HG03108 (cell line): Measurements from ENCODE around the gene XIRP1.
"Not testable (repeated sequence)": the region's sequence is repeated elsewhere in the genome, so short reads cannot be mapped to it uniquely, and the experiment has no call there.

Experiments used
- ATAC-seq: cut with Tn5 transposase; IDR thresholded peaks from one replicate; pipeline ENCODE4 v1.9.1; 2021; ENCODE audit warnings: moderate library complexity; ENCODE audit not compliant: unreplicated experiment

The XIRP1 gene

DNA sequence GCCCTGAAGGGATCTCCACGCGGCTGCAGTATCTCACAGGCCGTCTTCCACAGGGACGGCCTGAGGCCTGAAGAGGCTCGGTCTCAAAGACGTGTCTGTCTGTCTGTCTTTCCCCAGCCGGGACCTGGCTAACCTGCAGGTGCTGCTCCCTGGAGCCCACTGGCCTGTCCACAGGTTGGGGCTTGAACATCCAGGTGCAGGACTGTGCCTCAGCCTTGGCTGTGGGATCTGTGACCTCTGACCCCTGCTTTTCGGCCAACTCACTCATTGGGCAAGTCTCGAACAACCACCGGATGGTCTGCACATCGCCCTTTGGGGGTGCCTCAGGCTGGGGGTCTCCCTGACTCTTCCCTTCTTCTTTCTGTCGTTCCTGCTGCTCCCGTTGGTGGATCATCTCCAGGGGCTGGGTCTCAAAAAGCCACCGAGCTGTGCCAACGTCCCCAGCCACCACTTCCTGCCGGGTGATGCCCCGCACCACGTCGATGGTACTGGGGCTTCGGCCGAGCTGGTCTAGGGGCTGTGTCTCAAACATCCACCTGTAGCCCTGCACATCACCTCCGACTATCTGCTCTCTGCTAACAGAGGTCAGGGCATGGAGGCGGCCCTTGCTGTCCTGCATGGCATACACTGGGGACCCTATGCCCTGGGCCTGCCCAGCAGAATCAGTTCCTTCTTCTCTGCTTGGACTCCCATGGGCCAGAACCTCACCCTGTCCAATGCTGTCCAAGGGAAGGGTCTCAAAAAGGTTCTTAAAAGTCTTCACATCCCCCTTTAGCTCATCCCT, 4.8 kb downstream of the XIRP1 start:
- ATAC-seq, result no peak

- ATAC-seq, result no peak
Measured at GRCh38 chr3:39186692-39187151, 5.7 kb downstream of the XIRP1 start.

GRCh38 chr3:39185959-39186691, 6.3 kb downstream of the XIRP1 start:
- no peak for ATAC-seq

DNA sequence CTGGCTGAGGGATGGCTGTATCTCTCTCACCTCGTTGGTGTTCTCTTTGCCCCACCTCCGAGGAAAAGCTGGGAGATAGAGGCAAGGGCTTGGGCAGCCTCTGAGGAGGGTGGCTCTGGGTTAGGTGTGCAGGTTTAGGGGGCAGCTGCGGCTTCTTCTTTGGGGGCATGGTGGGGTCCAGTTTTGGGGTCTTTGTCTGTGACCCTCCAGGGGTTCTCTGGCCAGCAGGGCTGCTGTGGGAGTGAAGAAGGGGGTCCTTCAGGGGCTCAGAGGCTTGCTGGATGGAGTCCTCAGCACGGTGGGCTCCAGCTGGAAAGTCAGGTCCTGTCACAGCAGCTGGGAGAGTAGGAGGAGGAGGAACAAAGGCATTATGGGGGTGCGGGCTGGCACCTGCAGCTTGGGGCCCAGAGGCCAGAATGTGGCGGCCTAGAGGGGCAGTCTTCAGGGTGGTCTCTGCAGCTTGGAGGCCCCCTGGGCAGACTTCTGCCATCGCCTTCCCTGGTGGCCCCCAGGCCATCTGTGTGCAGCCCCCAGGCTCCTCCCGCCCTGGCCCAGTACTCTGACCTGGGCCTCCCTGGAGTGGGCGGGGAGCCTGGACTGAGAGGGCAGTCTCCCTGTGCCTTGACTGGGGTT, 7.0 kb downstream of the XIRP1 start:
- no peak for ATAC-seq

DNA sequence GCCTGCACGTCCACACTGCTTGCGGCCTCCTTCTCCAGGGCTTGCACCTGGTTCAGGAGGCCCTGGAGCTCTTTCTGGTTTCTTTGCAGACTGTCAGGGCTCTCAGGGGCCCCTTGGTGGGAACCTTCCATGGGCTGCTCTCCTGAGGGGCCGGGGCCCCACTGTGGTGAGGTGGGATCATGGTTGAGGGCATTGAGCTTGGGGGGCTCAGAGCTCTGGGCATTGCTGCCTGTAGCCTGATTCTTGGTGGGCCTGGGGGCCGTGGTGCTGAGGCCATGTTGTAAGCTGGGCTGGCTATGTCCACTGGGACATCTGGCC, 7.5 kb downstream of the XIRP1 start:
- no peak for ATAC-seq

DNA sequence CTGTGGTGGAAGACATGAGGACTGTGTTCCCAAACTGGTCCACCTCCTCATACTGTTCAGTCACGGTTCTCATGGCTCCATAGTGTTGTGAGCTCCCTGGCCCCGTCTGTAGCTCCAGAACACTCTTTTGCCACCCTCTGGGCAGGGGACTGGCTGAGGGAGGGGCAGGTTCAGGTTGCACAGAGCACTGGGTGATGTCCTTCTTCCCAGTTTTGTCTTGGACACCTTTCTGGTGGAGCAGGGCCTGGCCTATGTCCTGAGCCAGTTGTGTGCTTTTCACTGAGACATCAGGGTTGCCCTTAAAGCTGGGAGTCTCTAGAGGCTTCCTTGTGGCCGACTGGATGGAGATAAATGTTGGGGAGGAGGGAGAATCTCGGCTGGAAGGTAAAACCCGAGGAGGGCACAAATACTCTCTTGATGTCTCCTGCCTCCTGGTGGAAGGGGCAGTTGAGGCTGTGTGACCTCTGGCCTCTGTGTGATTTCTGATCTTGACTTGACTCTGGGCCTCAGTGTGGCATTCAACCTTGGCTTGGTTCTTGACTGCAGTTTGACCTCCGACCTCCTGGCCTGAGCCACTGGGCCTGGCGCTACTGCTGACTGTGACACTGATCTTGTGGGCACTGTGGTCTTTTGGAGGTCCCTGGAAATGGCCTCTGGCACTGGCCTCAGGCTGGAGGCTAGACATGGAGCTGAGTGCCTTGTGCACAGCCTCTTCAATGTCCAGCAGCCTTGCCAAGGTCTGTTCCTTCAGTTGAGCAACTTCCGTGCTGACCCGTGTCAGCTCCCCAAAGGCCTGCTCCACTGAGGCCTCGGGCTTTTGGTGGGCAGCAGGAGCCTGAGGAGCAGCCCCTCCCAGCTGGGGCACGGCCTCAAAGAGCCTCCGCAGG, 8.1 kb downstream of the XIRP1 start:
- ATAC-seq, result no peak

- ATAC-seq, result no peak
Measured at GRCh38 chr3:39183211-39184080, 8.9 kb downstream of the XIRP1 start.

GRCh38 chr3:39181408-39182335, 10.7 kb downstream of the XIRP1 start:
- no peak for ATAC-seq

GRCh38 chr3:39180546-39181346, 11.6 kb downstream of the XIRP1 start:
- peak; percentile 91 for ATAC-seq

GRCh38 chr3:39180183-39180545, 12.2 kb downstream of the XIRP1 start:
- ATAC-seq, result no peak

DNA sequence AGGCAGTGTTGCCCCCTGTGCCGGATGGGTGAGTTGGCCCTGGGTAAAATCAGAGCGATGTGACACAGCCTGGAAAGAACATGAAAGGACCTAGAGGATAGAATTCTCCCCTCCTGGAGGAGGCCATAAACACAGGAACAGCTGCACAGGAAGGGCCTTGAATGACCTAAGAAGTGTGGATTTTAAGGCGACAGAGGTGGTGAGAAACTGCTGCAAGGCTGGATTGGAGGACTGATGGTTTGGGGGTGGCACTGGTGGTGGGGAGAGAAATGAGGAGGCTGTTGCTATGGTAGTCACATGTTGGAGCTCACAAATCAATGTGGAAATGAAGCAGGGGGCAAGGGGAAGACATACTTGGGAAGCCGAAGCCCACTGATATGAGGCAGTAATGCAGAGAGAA, 13.8 kb downstream of the XIRP1 start:
- ATAC-seq, result no peak

- peak; percentile 37 for ATAC-seq
Measured at GRCh38 chr3:39177708-39178332, 14.6 kb downstream of the XIRP1 start.

DNA sequence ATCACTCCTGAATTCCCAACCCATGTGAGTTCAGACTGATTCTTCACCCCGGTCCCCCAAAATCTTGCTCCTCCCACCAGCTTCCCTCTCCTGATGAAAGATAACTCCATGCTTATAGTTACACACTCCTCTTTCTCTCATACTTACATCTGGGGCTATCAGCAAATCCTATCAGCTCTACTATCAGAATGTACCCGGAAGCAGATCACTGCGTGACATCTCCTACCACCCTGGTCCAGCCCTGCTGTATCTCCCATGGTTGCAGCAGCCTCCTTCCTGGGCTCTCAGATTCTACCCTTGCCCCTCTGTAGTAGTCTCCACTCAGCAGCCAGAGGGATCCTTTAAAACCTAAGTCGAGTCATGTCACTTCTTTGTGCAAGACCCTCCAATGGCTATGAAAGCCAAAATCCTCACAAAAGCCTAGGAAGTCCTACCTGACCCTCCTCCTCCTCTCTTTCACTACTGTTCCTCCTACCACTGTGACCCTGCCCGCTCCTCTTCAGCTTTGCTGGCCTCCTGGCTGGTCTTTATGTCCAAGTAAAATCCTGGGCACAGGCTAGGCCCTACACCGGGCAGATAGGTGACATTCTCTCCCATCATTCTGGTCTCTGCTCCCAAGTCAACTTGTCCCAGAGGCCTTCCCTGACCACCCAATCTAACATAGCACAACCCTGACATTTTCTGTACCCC, 16.2 kb downstream of the XIRP1 start:
- no peak for ATAC-seq

GRCh38 chr3:39173318-39174125, 18.9 kb downstream of the XIRP1 start:
- no peak for ATAC-seq

GRCh38 chr3:39171860-39172259, 20.5 kb downstream of the XIRP1 start:
- ATAC-seq, result no peak

DNA sequence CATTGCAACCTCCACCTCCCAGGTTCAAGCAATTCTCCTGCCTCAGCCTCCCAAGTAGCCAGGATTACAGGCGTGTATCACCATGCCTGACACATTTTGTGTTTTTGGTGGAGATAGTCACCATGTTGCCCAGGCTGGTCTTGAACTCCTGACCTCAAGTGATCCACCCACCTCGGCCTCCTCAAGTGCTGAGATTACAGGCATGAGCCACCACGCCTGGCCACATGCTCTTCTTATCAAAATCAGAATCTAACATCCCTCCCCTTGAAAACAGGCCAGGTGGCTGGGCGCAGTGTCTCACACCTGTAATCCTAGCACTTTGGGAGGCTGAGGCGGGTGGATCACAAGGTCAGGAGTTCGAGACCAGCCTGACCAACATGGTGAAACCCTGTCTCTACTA, 21.5 kb downstream of the XIRP1 start:
- not testable (repeated sequence) for ATAC-seq
